K562 (cell line): ENCODE results near the gene PTCRA. TPM values are rescaled to one million over a fixed set of nuclear protein-coding genes. Genes with fewer than 3 reads are reported as not detected.

Source experiments
- ATAC-seq: fragments of 200-7000 bp; cut with Tn5 transposase; 3 replicates; pipeline ENCODE4 v1.9.1; 2020; ENCODE audit warnings: moderate library complexity
- BruUV-seq: library from RNA; stranded (reverse); fragments of 400-500 nt; replicated peaks from 2 replicates; lab custom pipeline; 2021; lab: Mats Ljungman, UMichigan
- CTCF ChIA-PET: fragments of 300-600 bp; formaldehyde crosslinking; extraction: SDS; loops from one replicate; lab custom pipeline; 2021; ENCODE audit warnings: low intra/inter-chr PET ratio; lab: Yijun Ruan, JAX
- POLR2A ChIA-PET: fragments of 300-600, 350-650 bp; sonication (Branson Sonifier 250); formaldehyde crosslinking; extraction: SDS; loops from one replicate; lab custom pipeline; 2021; ENCODE audit warnings: antibody characterized with exemption, inconsistent platforms; lab: Yijun Ruan, JAX
- DNase-seq, 4 experiments: peaks; one replicate each; pipeline versions ENCODE4 v3.0.0 to v3.0.0-alpha.2; 2011 to 2018; ENCODE audit warnings: low spot score in 3 of 4, mixed read lengths in 3 of 4; ENCODE audit errors: extremely low read depth in 1 of 4
- FAIRE-seq: peaks from 2 replicates; lab custom pipeline; 2011; peaks lifted over from hg19 to GRCh38; lab: Jason Lieb, UNC
- H2AFZ ChIP-seq: 2 replicates; pipeline ENCODE4 v1.6.0; 2011; ENCODE audit warnings: low read depth, low read length, control low read depth, inconsistent platforms
- H3K27ac ChIP-seq: fragments of 200-600 bp; 3 replicates; pipeline ENCODE4 v1.8.0; 2011; ENCODE audit warnings: low read depth, mild to moderate bottlenecking, control low read depth, inconsistent platforms, low read length, moderate library complexity, mixed read lengths; ENCODE audit errors: extremely low read depth
- H3K27me3 ChIP-seq, 2 experiments: fragments of 300-600 bp in 1 of 2; 2 replicates in 1 of 2; 3 replicates in 1 of 2; pipeline versions ENCODE4 v1.6.0 to v1.8.0; 2011; ENCODE audit warnings: inconsistent platforms in 2 of 2, low read length in 2 of 2, mild to moderate bottlenecking in 1 of 2, mixed read lengths in 1 of 2, moderate library complexity in 1 of 2; ENCODE audit not compliant: control insufficient read depth in 2 of 2, insufficient read depth in 2 of 2
- H3K36me3 ChIP-seq: fragments of 300-600 bp; 3 replicates; pipeline ENCODE4 v1.8.0; 2011; ENCODE audit warnings: mild to moderate bottlenecking, low read length, inconsistent platforms; ENCODE audit not compliant: control insufficient read depth, insufficient read depth
- H3K4me1 ChIP-seq, 2 experiments: fragments of 200-600 bp in 1 of 2; replicated peaks in 1 of 2; 2 replicates in 1 of 2; 3 replicates in 1 of 2; pipeline versions ENCODE4 v1.5.1 to v1.8.0; 2011; ENCODE audit warnings: inconsistent platforms in 2 of 2, low read length in 2 of 2, mild to moderate bottlenecking in 1 of 2, mixed read lengths in 1 of 2, moderate library complexity in 1 of 2; ENCODE audit not compliant: control insufficient read depth in 2 of 2, insufficient read depth in 2 of 2
- H3K4me2 ChIP-seq: 2 replicates; pipeline ENCODE4 v1.6.1; 2011; ENCODE audit warnings: low read length, control low read depth, inconsistent platforms, mixed read lengths; ENCODE audit not compliant: insufficient read depth
- H3K4me3 ChIP-seq: fragments of 200-600 bp; sonication (generic), shearing (Covaris generic); 2 replicates; pipeline ENCODE4 v1.5.1; 2016; ENCODE audit warnings: control low read depth, inconsistent platforms
- H3K79me2 ChIP-seq: fragments of 200-600 bp; 3 replicates; pipeline ENCODE4 v1.8.0; 2011; ENCODE audit warnings: low read length, inconsistent platforms; ENCODE audit not compliant: control insufficient read depth, insufficient read depth
- H3K9ac ChIP-seq, 2 experiments: 2 replicates each; pipeline versions ENCODE4 v1.6.0 to v1.6.1; 2011; ENCODE audit warnings: low read depth in 2 of 2, low read length in 2 of 2, control low read depth in 1 of 2, inconsistent platforms in 1 of 2, mild to moderate bottlenecking in 1 of 2, mixed read lengths in 1 of 2; ENCODE audit not compliant: insufficient read depth in 1 of 2
- H3K9me1 ChIP-seq: one replicate; pipeline ENCODE4 v1.6.0; 2011; ENCODE audit warnings: inconsistent platforms, mild to moderate bottlenecking, low read length, moderate library complexity; ENCODE audit not compliant: control insufficient read depth, insufficient read depth
- H3K9me3 ChIP-seq: replicated peaks from 2 replicates; pipeline ENCODE4 v1.5.1; 2011; ENCODE audit warnings: low read depth, low read length, inconsistent platforms; ENCODE audit not compliant: control insufficient read depth, insufficient read depth
- H4K20me1 ChIP-seq: replicated peaks from 2 replicates; pipeline ENCODE4 v1.6.1; 2011; ENCODE audit warnings: low read length, inconsistent platforms, mixed read lengths; ENCODE audit not compliant: control insufficient read depth, insufficient read depth
- BCLAF1 ChIP-seq, 2 experiments: fragments of 450-650 bp in 1 of 2; IDR thresholded peaks; 2 replicates each; pipeline ENCODE4 v1.6.1; 2011 to 2017; ENCODE audit warnings: low read depth in 2 of 2, antibody characterized with exemption in 1 of 2, borderline replicate concordance in 1 of 2, low read length in 1 of 2, mild to moderate bottlenecking in 1 of 2, mixed read lengths in 1 of 2; ENCODE audit not compliant: control insufficient read depth in 1 of 2
- BRF1 ChIP-seq: IDR thresholded peaks from 3 replicates; pipeline ENCODE4 v1.6.1; 2011; ENCODE audit warnings: borderline replicate concordance, mild to moderate bottlenecking; ENCODE audit not compliant: insufficient read length; ENCODE audit errors: extremely low read depth
- CREB5 ChIP-seq: fragments of 250-450 bp; sonication (Bioruptor Pico); IDR thresholded peaks from 2 replicates; pipeline ENCODE4 v1.5.0; 2020; ENCODE audit warnings: mild to moderate bottlenecking
- EP300 ChIP-seq: IDR thresholded peaks from 2 replicates; pipeline ENCODE4 v1.6.1; 2012; ENCODE audit warnings: low read length, improper control_type of control experiment
- ETS2 ChIP-seq: IDR thresholded peaks from 2 replicates; pipeline ENCODE4 v1.6.1; 2016; ENCODE audit warnings: borderline replicate concordance, missing genetic modification characterization, mild to moderate bottlenecking, moderate library complexity, missing compliant biosample characterization; ENCODE audit not compliant: poor library complexity, severe bottlenecking
- ETV6 ChIP-seq, 3 experiments: fragments of 150-350 bp in 1 of 3; sonication (generic) in 1 of 3; formaldehyde crosslinking in 1 of 3; IDR thresholded peaks; 2 replicates each; pipeline versions ENCODE4 v1.6.1 to v1.8.0; 2014 to 2022; ENCODE audit warnings: borderline replicate concordance in 2 of 3, low read depth in 2 of 3, antibody characterized with exemption in 1 of 3, low read length in 1 of 3, mild to moderate bottlenecking in 1 of 3, missing genetic modification reagents in 1 of 3
- HIVEP1 ChIP-seq: fragments of 250-450 bp; sonication (Bioruptor Pico); IDR thresholded peaks from 2 replicates; pipeline ENCODE4 v1.4.0; 2020; ENCODE audit warnings: mild to moderate bottlenecking
- RHOXF2B ChIP-seq: fragments of 250-450 bp; sonication (Bioruptor Pico); conservative IDR thresholded peaks from 2 replicates; pipeline ENCODE4 v1.5.1; 2021
- SAFB ChIP-seq: fragments of 200-400 bp; formaldehyde crosslinking; IDR thresholded peaks from 2 replicates; pipeline ENCODE4 v1.6.1; 2017; ENCODE audit warnings: low read depth, low read length, borderline replicate concordance
- TCF7 ChIP-seq: sonication (generic); IDR thresholded peaks from 2 replicates; pipeline ENCODE4 v1.6.1; 2016; ENCODE audit warnings: antibody characterized with exemption, borderline replicate concordance
- TCFL5 ChIP-seq: fragments of 250-450 bp; sonication (Bioruptor Pico); conservative IDR thresholded peaks from 2 replicates; pipeline ENCODE4 v1.6.1; 2021; ENCODE audit warnings: mild to moderate bottlenecking, moderate library complexity, matching md5 sums
- ZKSCAN8 ChIP-seq: fragments of 200-800 bp; sonication (Bioruptor generic); IDR thresholded peaks from 2 replicates; pipeline ENCODE4 v1.6.1; 2016; ENCODE audit warnings: missing genetic modification characterization, missing compliant biosample characterization
- ZNF384 ChIP-seq: IDR thresholded peaks from 2 replicates; pipeline ENCODE4 v1.6.1; 2012; ENCODE audit warnings: low read depth, low read length, improper control_type of control experiment
- ZNF431 ChIP-seq: sonication (generic); formaldehyde crosslinking; IDR thresholded peaks from 2 replicates; pipeline ENCODE4 v1.8.0; 2022; ENCODE audit warnings: mild to moderate bottlenecking, missing genetic modification reagents
- ZNF584 ChIP-seq: fragments of 200-800 bp; sonication (Bioruptor generic); IDR thresholded peaks from 2 replicates; pipeline ENCODE4 v1.6.1; 2016; ENCODE audit warnings: low read depth, mild to moderate bottlenecking, missing genetic modification characterization, missing compliant biosample characterization
- WGBS: fragments of 100-300 bp; shearing (Covaris generic); methylation state at CpG from one replicate; pipeline ENCODE4 v1.1.6; 2016; ENCODE audit warnings: low coverage, mixed read lengths; ENCODE audit not compliant: insufficient coverage; ENCODE audit errors: missing lambda C conversion rate; 5-methylcytosine and 5-hydroxymethylcytosine counted together
- in situ Hi-C: fragments of 300-500 bp; cut with MboI; formaldehyde crosslinking; loops from 4 replicates; pipeline ENCODE4 v1.15.0; 2018; ENCODE audit warnings: inconsistent platforms, mixed read lengths
- intact Hi-C: fragments of 100-400 bp; cut with micrococcal nuclease; formaldehyde crosslinking; loops from 2 replicates; pipeline ENCODE4 v1.14.2; 2022
- polyA plus RNA-seq, 8 experiments: library from polyadenylated mRNA; depleted of rRNA in 4 of 8; stranded (reverse) in 5 of 8; unstranded in 3 of 8; fragments of >200 nt; fragmentation: Nextera tagmentation in 2 of 8; fragmentation: Illumina TruSeq in 1 of 8; extraction: Ambion mirVana in 2 of 8; extraction: Trizol in 1 of 8; gene quantifications; 2 replicates each; pipeline versions ENCODE4 v1.2.1 to v1.2.3, GENCODE V29; 2011 to 2014; ENCODE audit warnings: inconsistent platforms in 1 of 8, missing spikeins in 1 of 8
- total RNA-seq, 7 experiments: library from RNA; depleted of rRNA in 6 of 7; stranded (reverse); fragments of >200 nt in 6 of 7; fragmentation: Illumina TruSeq in 2 of 7; extraction: Trizol in 2 of 7; gene quantifications; 2 replicates each; pipeline versions ENCODE4 v1.2.1 to v1.2.3, GENCODE V29; 2011 to 2021; ENCODE audit warnings: low replicate concordance in 1 of 7

The PTCRA gene
- total and polyA plus RNA-seq, 9 of the 15 experiments (the other 6 are each of a cell fraction or from before 2014, with no cell fraction given) = 0.21 TPM; not detected in 8

GRCh38 chr6:42938428-42938796 lies 22.6 kb downstream of the PTCRA start:
- no peaks in the 10 kb centered on the region for H3K4me1 ChIP-seq
- no peaks in the 10 kb centered on the region for H3K9me1 ChIP-seq
- H3K9me3 ChIP-seq = no peaks in the 10 kb centered on the region
- no peak overlapping the region for H3K4me2 ChIP-seq
- no peak overlapping the region for H3K27ac ChIP-seq
- 82% methylated on average over 5 of the region's 5 CpGs for WGBS
- POLR2A ChIA-PET = interaction anchor here (0.5 to 2.8 kb wide), 3 partner anchors 9 to 638 kb away, joined by 3 to 30 read pairs (median 3); partner anchors contain the start of gene CNPY3
- ATAC-seq = no peak
- no peak overlapping the region for H3K4me3 ChIP-seq
- DNase-seq = peak in 1 of 4 experiments; percentile 6
- no peak overlapping the region for H3K9ac ChIP-seq
- in situ Hi-C loops = no loop called here
- H3K36me3 ChIP-seq = peaks cover 67% of the 10 kb centered on the region
- no peak for FAIRE-seq
- BruUV-seq = no TSS peak
- no peaks in the 10 kb centered on the region; the same call in 1 of the 2 replicates for H4K20me1 ChIP-seq
- intact Hi-C loops = no loop called here
- H3K27me3 ChIP-seq = no peaks in the 10 kb centered on the region
- no peak overlapping the region for H2AFZ ChIP-seq
- CTCF ChIA-PET = no interaction called here
- peaks cover 6% of the 10 kb centered on the region; the same call in 1 of the 3 replicates for H3K79me2 ChIP-seq
- no peak for TF ChIP-seq ZNF584 (CRISPR knock-in tag)
- no peak for TF ChIP-seq HIVEP1 (CRISPR knock-in tag)
- no peak for TF ChIP-seq ETV6 (IDR thresholded peaks at IDR 0.05; ENCODE audit: borderline replicate concordance in 1 of 2, low read depth in 2 of 2, low read length in 1 of 2)
- TF ChIP-seq ETV6 (CRISPR knock-in tag; IDR thresholded peaks at IDR 0.05; ENCODE audit: borderline replicate concordance) = no peak
- TF ChIP-seq BRF1 = no peak
- no peak for TF ChIP-seq BCLAF1 (IDR thresholded peaks at IDR 0.05; ENCODE audit: borderline replicate concordance in 1 of 2, control insufficient read depth in 1 of 2, low read depth in 2 of 2, low read length in 1 of 2)
- no peak for TF ChIP-seq ZKSCAN8 (CRISPR knock-in tag)
- no peak for TF ChIP-seq ZNF431
- no peak for TF ChIP-seq EP300
- no peak for TF ChIP-seq RHOXF2B (CRISPR knock-in tag)
- no peak for TF ChIP-seq ZNF384
- no peak for TF ChIP-seq SAFB
- TF ChIP-seq TCFL5 = no peak
- no peak for TF ChIP-seq ETS2
- TF ChIP-seq CREB5 (CRISPR knock-in tag) = no peak
- no peak for TF ChIP-seq TCF7
